Measurements from ENCODE around the gene WWC1. TPM values are rescaled to one million over a fixed set of nuclear protein-coding genes. Genes with fewer than 3 reads are reported as not detected.

Gene WWC1
- total RNA-seq, 1 donor from 2014 or later: 2.2 TPM

DNA sequence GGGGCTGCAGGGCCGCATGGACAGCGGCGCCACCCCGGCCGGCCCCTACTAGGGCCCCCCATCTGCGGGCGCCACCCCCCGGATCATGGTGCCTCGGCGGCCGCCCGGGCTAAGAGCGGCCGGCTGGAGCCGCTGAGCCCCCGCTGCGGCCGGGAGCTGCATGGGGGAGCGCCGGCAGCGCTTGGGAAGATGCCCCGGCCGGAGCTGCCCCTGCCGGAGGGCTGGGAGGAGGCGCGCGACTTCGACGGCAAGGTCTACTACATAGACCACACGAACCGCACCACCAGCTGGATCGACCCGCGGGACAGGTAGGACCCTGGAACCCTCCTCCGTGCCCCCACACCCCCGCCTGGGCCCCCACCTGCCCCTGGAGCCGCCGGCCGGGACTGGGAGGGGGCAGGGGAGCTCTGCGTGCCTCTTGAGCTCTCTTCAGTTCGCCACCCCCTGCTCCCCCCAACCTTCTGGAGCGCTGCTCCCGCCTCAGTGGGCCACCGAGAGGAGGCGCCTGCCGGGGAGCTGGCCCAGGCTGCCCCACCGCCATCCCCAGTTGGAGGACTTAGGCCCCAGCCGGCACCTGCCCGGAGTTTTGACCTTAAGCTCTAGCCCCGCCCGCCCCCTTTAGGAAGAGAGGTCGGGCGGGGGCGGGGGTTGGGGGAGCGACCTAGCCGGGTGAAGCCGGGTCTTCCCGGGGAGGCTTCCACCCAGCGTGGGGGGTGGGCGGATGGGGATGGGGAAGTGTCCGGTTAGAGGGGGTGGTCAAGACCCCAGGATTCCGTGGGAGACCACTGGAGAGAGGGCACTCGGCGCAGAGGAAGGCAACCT lies 730 bp downstream of the WWC1 start:
- H3K36me3 Mint-ChIP-seq (ENCODE audit: unreplicated experiment): no peaks in the 10 kb centered on the region
- no peaks in the 10 kb centered on the region for H3K9me3 Mint-ChIP-seq (ENCODE audit: unreplicated experiment)
- peaks cover 25% of the 10 kb centered on the region for H3K4me1 Mint-ChIP-seq (ENCODE audit: unreplicated experiment)
- H3K4me3 Mint-ChIP-seq (ENCODE audit: unreplicated experiment): peak overlapping the region; percentile 40
- no peak for DNase-seq (ENCODE audit: extremely low spot score, unreplicated experiment)
- H3K27me3 Mint-ChIP-seq (ENCODE audit: unreplicated experiment): peaks cover 4% of the 10 kb centered on the region
- H3K27ac Mint-ChIP-seq (ENCODE audit: unreplicated experiment): no peak overlapping the region
- TF ChIP-seq, protein P1, sequence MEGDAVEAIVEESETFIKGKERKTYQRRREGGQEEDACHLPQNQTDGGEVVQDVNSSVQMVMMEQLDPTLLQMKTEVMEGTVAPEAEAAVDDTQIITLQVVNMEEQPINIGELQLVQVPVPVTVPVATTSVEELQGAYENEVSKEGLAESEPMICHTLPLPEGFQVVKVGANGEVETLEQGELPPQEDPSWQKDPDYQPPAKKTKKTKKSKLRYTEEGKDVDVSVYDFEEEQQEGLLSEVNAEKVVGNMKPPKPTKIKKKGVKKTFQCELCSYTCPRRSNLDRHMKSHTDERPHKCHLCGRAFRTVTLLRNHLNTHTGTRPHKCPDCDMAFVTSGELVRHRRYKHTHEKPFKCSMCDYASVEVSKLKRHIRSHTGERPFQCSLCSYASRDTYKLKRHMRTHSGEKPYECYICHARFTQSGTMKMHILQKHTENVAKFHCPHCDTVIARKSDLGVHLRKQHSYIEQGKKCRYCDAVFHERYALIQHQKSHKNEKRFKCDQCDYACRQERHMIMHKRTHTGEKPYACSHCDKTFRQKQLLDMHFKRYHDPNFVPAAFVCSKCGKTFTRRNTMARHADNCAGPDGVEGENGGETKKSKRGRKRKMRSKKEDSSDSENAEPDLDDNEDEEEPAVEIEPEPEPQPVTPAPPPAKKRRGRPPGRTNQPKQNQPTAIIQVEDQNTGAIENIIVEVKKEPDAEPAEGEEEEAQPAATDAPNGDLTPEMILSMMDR (IDR thresholded peaks at IDR 0.05): no peak

DNA sequence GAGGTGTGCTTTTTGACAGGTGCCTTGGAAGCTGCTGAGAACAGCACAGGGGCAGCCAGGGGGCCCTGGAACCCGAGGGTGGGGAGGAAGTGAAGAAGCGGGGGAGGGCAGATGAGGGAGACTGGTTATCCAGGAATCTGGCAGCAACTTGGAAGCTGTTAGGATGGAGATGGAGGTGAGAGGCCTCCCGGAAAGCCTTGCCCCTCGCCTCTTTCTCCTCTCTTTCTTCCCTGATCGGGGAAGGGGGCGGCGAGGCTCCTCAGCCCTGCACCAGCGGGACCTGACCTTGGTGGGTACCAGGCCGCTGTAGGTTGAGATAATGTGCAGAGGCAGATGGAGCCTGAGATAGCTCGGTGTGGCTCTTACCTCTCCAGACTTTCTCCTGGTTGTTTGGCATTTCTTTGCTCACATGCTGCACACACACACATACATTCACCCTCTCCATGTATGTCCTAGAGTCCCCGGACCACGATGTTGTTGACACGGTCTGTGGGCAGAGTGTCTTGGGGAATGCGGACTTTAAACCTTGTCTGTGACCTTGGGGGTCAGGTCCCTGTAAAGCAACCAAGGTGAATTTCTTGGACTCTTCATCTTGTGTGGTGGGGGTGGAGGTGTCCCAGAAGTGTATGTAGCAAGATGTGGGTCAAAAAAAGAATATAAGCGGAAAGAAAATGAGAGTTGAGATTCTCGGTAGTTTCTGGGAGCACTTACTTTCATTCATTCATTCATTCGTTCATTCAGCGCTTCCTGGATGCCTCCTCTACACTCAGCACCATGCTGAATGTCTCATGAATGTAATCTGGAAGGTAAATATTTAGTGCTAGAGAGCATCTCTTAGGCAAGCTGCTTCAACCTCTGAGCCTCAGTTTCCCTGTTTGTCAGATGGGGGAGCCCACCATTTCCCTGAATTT lies 1.6 kb downstream of the WWC1 start:
- H3K9me3 Mint-ChIP-seq (ENCODE audit: unreplicated experiment): no peaks in the 10 kb centered on the region
- no peak for DNase-seq (ENCODE audit: extremely low spot score, unreplicated experiment)
- H3K4me1 Mint-ChIP-seq (ENCODE audit: unreplicated experiment): peaks cover 25% of the 10 kb centered on the region
- TF ChIP-seq, protein P1 (IDR thresholded peaks at IDR 0.05): no peak
- peak overlapping the region; percentile 40 for H3K4me3 Mint-ChIP-seq (ENCODE audit: unreplicated experiment)
- H3K27me3 Mint-ChIP-seq (ENCODE audit: unreplicated experiment): no peaks in the 10 kb centered on the region
- H3K27ac Mint-ChIP-seq (ENCODE audit: unreplicated experiment): no peak overlapping the region
- H3K36me3 Mint-ChIP-seq (ENCODE audit: unreplicated experiment): no peaks in the 10 kb centered on the region

DNA sequence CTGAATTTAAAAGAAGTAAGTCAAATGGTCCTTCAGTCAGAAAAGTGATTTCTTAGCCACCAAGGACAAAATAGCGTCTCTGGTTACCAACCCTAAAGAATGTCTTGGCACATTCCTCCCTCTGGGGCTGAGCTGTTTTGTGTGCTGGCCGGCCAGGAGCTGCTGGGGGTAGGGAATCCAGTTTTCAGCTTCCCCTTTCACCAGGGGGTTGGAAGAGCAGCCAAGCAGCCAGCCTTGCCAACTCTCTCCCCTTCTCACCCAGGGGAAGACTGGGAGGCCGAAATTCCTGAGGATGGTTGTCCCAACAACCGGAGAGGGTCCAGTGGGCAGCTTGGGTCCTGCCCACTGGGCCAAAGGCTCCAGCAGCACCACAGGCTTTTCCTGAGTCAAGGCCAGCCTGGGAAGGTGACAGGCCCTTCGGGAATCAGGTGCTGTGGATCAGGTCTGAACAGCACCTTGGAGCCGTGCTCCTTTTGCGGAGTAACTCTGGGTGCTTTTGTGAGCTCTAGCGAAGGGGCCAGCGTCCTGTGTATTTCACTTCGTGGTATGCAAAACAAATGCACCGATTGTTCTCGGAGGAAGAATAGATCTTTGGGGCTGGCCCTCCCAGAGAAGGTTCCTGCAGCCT lies 4.2 kb downstream of the WWC1 start:
- no peak overlapping the region for H3K4me3 Mint-ChIP-seq (ENCODE audit: unreplicated experiment)
- H3K36me3 Mint-ChIP-seq (ENCODE audit: unreplicated experiment): no peaks in the 10 kb centered on the region
- peak overlapping the region; percentile 41 for H3K27ac Mint-ChIP-seq (ENCODE audit: unreplicated experiment)
- TF ChIP-seq, protein P1 (IDR thresholded peaks at IDR 0.05): peak; percentile 68
- H3K27me3 Mint-ChIP-seq (ENCODE audit: unreplicated experiment): no peaks in the 10 kb centered on the region
- peaks cover 21% of the 10 kb centered on the region for H3K4me1 Mint-ChIP-seq (ENCODE audit: unreplicated experiment)
- DNase-seq (ENCODE audit: extremely low spot score, unreplicated experiment): no peak
- H3K9me3 Mint-ChIP-seq (ENCODE audit: unreplicated experiment): no peaks in the 10 kb centered on the region

DNA sequence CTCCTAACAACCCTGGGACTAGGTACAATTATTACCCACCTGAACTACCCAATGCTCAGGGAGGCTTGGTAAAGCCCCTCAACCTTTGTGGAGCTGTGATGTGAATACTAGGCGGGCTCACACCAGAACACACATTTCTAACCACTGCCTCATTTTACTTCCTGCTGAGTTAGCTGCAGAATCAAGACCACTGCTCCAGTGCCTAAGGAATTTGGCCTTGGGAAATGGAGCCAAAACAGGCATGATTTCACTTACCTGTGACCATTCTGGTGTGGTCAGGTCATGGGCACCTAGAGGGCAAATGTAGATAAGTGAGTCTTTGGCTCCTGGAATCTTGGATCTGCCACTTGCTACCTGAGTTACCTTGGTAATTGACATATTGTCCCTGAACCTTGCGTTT lies 5.2 kb downstream of the WWC1 start:
- no peak for DNase-seq (ENCODE audit: extremely low spot score, unreplicated experiment)
- Mint-ChIP-seq H3K4me3 (ENCODE audit: unreplicated experiment) (no peak overlapping the region), H3K36me3 (ENCODE audit: unreplicated experiment) (no peaks in the 10 kb centered on the region), H3K4me1 (ENCODE audit: unreplicated experiment) (peaks cover 17% of the 10 kb centered on the region), H3K27ac (ENCODE audit: unreplicated experiment) (no peak overlapping the region), H3K9me3 (ENCODE audit: unreplicated experiment) (no peaks in the 10 kb centered on the region), H3K27me3 (ENCODE audit: unreplicated experiment) (no peaks in the 10 kb centered on the region)
- TF ChIP-seq, protein P1 (IDR thresholded peaks at IDR 0.05): no peak
